ENCODE data around the gene ZNF473.
"Not testable (repeated sequence)": the region's sequence is repeated elsewhere in the genome, so short reads cannot be mapped to it uniquely, and the experiment has no call there.

Gene ZNF473

DNA sequence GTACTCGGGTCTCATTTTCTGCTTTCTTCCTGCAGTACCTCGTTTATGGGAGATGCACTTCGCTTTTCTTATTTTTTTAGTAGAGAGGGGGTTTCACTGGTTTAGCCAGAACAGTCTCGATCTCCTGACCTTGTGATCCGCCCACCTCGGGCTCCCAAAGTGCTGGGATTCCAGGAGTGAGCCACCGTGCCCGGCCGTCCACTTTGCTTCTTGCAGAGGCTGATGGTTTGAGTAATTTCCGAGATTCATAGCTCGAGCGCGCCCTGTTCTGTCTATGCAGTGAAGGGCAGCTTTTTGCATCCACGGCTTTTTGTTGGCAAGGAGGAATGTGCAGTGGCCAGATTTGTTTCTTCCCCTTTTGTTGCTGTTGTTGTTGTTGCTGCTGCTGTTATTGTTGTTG is 73.1 kb downstream of the ZNF473 start:
- not testable (repeated sequence) for DNase-seq (ENCODE audit: low read depth in 2 of 2)

DNA sequence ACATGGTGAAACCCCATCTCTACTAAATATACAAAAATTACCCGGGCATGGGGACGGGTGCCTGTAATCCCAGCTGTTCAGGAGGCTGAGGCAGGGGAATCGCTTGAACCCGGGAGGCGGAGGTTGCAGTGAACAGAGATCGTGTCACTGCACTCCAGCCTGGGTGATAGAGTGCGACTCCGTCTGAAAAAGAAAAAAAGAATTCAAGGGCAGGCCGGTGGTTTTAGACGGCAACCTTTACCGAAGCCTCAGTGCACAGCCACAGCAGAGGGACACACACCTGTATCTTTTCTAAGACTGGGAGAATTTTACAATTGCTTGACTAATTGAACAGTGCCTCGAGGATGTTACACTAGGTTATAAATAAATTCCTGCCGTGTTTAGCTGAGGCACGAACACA is 73.9 kb downstream of the ZNF473 start:
- not testable (repeated sequence) for DNase-seq (ENCODE audit: low read depth in 2 of 2)

DNA sequence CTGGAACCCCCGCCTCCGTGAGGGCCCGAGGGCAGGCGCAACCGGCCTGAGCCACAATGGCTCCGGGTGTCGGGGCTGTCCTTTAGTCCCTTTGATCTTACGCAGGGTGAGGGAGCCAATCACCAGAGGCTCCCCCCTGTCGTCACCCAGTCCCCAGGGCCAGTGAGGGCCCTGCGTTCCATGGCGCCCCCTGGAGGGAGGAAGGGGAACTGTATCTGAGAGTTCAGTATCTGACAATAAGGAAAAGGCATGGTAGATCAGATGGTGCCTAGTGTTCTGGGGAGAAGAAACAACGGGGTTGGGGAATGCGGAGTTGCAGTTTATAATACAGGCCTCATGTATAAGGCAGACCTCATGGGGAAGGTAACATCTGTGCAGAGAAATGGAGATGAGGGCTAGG is 75.1 kb downstream of the ZNF473 start:
- DNase-seq (ENCODE audit: low read depth in 2 of 2) = not testable (repeated sequence)
